HG03196 (cell line): ENCODE results near the gene HIRA.
"Not testable (repeated sequence)": the region's sequence is repeated elsewhere in the genome, so short reads cannot be mapped to it uniquely, and the experiment has no call there.

Experiments used
- ATAC-seq: cut with Tn5 transposase; IDR thresholded peaks from one replicate; pipeline ENCODE4 v1.9.1; 2021; ENCODE audit not compliant: unreplicated experiment

Gene HIRA

GRCh38 chr22:19445279-19445982, 13.9 kb upstream of the HIRA start:
- ATAC-seq: not testable (repeated sequence)

- no peak for ATAC-seq
Measured at GRCh38 chr22:19443544-19444211, 12.1 kb upstream of the HIRA start.

- ATAC-seq: no peak
Measured at GRCh38 chr22:19442166-19442565, 10.6 kb upstream of the HIRA start.

- ATAC-seq: no peak
Measured at GRCh38 chr22:19440411-19441195, 9.1 kb upstream of the HIRA start.

GRCh38 chr22:19438298-19438697, 6.8 kb upstream of the HIRA start:
- no peak for ATAC-seq

GRCh38 chr22:19436444-19437161, 5.1 kb upstream of the HIRA start:
- not testable (repeated sequence) for ATAC-seq

GRCh38 chr22:19434829-19435580, 3.5 kb upstream of the HIRA start:
- ATAC-seq: no peak

GRCh38 chr22:19434401-19434800, 2.9 kb upstream of the HIRA start:
- no peak for ATAC-seq

- peak; percentile 69 for ATAC-seq
Measured at GRCh38 chr22:19432133-19432851, 759 bp upstream of the HIRA start, which contains the start of gene MRPL40. TSS of gene MRPL40 (plus strand) at chr22:19432545. CDS start at chr22:19432555, 10 bp downstream.

- peak; percentile 8 for ATAC-seq
Measured at GRCh38 chr22:19430890-19431541, 517 bp downstream of the HIRA start.

GRCh38 chr22:19429950-19430889, 1.3 kb downstream of the HIRA start:
- no peak for ATAC-seq

- ATAC-seq: no peak
Measured at GRCh38 chr22:19424186-19424500, 7.4 kb downstream of the HIRA start.

GRCh38 chr22:19422440-19423301, 8.9 kb downstream of the HIRA start:
- ATAC-seq: no peak

GRCh38 chr22:19420321-19420720, 11.2 kb downstream of the HIRA start:
- no peak for ATAC-seq

GRCh38 chr22:19419464-19420178, 11.9 kb downstream of the HIRA start:
- peak; percentile 57 for ATAC-seq

GRCh38 chr22:19419086-19419463, 12.5 kb downstream of the HIRA start:
- no peak for ATAC-seq

- no peak for ATAC-seq
Measured at GRCh38 chr22:19412923-19413322, 18.6 kb downstream of the HIRA start.
